HUES48 (cell line): ENCODE data around the gene PNMA6E.
"Not testable (repeated sequence)": the region's sequence is repeated elsewhere in the genome, so short reads cannot be mapped to it uniquely, and the experiment has no call there.

ENCODE experiments used
- H3K27ac ChIP-seq: one replicate; pipeline ENCODE4 v1.7.0; 2013; ENCODE audit warnings: low read depth, low read length, inconsistent platforms
- H3K27me3 ChIP-seq: 2 replicates; pipeline ENCODE4 v1.6.1; 2013; ENCODE audit warnings: mild to moderate bottlenecking, low read length; ENCODE audit not compliant: control insufficient read depth, insufficient read depth
- H3K36me3 ChIP-seq: 2 replicates; pipeline ENCODE4 v1.6.1; 2013; ENCODE audit warnings: low read length; ENCODE audit not compliant: control insufficient read depth, insufficient read depth
- H3K4me1 ChIP-seq: 2 replicates; pipeline ENCODE4 v1.6.1; 2013; ENCODE audit warnings: mild to moderate bottlenecking, low read length; ENCODE audit not compliant: control insufficient read depth, insufficient read depth
- H3K4me3 ChIP-seq: 2 replicates; pipeline ENCODE4 v1.5.1; 2013; ENCODE audit warnings: mild to moderate bottlenecking, low read depth, low read length
- H3K9ac ChIP-seq: 2 replicates; pipeline ENCODE4 v1.6.1; 2013; ENCODE audit warnings: mild to moderate bottlenecking, low read depth, low read length, moderate library complexity
- H3K9me3 ChIP-seq: 2 replicates; pipeline ENCODE4 v1.6.1; 2013; ENCODE audit warnings: low read length; ENCODE audit not compliant: control insufficient read depth, insufficient read depth

PNMA6E gene

DNA sequence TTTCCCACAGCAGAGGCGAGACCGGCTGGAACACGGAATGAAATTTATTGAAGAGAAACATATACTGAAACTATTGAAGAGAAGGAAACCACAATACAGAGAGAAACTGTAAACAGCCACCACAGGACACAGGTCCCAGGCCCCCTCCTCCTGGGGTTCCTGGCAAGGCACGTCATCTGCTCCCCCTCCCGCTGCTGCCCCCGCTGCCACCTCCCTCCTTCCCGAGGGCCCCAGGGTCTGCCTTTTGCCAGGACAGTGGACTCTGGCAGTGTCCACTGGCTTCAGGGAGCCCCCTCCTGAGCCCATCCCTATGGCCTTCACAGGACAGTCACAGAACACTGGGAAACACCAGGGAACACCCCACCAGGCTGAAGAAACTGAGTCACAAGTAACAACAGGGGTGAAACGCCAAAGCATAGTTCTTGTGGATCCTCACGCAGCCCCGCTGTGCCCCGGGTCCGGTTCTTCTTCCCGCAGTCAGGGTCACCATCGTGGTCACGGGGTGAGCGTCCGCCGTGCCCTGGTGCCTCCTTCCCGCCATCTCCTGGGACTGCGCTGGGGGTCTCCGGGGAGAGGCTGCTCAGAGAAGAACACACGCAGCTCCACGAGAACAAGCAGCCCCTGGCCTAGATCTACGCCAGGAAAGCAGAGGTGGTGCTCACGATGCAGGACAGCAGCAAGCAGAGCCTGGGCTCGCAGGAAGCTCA, 5.4 kb downstream of the PNMA6E start:
- no peak overlapping the region for H3K27ac ChIP-seq
- H3K4me1 ChIP-seq: no peaks in the 10 kb centered on the region
- no peaks in the 10 kb centered on the region for H3K36me3 ChIP-seq
- no peak overlapping the region for H3K4me3 ChIP-seq
- H3K9me3 ChIP-seq: peaks cover 51% of the 10 kb centered on the region
- H3K9ac ChIP-seq: no peak overlapping the region
- H3K27me3 ChIP-seq: no peaks in the 10 kb centered on the region

DNA sequence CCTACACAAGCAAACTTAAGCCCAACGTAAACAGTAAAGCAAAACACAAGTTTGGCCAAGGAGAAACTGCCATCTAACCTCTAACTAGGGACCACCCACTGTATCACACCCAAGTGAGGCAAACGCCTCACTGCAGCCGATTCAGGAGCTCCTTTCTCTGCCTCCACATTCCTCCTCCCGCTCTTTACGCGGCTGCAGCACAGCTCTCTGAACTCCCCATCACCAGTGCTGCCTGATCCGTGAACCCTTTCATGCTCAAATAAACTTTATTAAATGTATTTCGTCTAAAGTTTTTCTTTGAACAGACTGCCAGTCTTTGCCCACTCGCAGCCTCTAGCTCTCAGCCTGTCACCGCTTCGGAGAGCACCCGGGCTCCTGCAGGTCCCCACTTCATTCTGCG, 6.5 kb downstream of the PNMA6E start:
- no peak overlapping the region for H3K27ac ChIP-seq
- H3K36me3 ChIP-seq: no peaks in the 10 kb centered on the region
- peaks cover 57% of the 10 kb centered on the region for H3K9me3 ChIP-seq
- no peak overlapping the region for H3K9ac ChIP-seq
- no peaks in the 10 kb centered on the region for H3K4me1 ChIP-seq
- no peaks in the 10 kb centered on the region for H3K27me3 ChIP-seq
- no peak overlapping the region for H3K4me3 ChIP-seq

DNA sequence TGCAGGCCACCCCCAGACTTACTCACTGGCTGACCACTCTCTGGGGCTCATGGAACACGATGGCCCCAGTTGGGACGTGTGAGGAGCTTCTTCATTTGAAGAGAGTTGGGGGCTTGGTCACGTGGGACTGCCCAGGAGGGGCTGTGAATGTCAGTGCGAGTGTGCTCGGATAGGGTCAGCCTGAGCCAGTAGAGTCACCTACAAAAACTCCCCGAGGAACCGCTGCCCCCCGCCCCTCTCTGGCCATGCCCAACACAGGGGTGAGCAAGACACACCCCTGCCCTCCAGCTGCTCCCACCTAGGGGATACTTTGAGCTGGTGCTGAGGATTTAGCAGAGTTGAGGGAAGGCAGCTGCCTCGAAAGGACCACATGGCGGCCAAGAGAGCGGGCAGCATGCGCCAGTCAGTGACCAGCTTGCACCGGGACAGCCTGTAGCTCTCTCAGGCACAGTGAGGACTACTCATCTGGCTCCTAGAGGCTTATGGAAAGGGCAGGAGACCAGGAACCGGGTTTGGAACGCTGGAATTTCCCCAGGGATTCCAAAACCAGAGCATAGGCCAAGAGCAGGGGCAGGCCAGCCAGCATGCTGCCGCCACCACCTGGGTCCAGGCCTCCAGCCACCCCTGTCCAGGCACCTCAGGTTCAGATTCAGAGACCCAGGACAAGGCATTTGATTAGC, 8.4 kb downstream of the PNMA6E start:
- no peaks in the 10 kb centered on the region for H3K36me3 ChIP-seq
- peaks cover 58% of the 10 kb centered on the region for H3K9me3 ChIP-seq
- no peak overlapping the region for H3K4me3 ChIP-seq
- H3K27ac ChIP-seq: no peak overlapping the region
- H3K9ac ChIP-seq: no peak overlapping the region
- no peaks in the 10 kb centered on the region for H3K27me3 ChIP-seq
- H3K4me1 ChIP-seq: no peaks in the 10 kb centered on the region

DNA sequence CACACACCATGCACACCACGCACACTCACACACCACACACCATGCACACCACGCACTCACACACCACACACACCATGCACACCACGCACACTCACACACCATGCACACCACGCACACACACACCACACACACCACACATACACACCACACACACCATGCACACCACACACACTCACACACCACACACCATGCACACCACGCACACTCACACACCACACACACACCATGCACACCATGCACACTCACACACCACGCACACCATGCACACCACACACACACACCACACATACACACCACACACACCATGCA, 11.7 kb downstream of the PNMA6E start:
- not testable (repeated sequence) for H3K36me3 ChIP-seq, H3K27me3 ChIP-seq, H3K4me3 ChIP-seq, H3K9ac ChIP-seq, H3K27ac ChIP-seq, H3K4me1 ChIP-seq
- H3K9me3 ChIP-seq: peaks cover 78% of the 10 kb centered on the region

DNA sequence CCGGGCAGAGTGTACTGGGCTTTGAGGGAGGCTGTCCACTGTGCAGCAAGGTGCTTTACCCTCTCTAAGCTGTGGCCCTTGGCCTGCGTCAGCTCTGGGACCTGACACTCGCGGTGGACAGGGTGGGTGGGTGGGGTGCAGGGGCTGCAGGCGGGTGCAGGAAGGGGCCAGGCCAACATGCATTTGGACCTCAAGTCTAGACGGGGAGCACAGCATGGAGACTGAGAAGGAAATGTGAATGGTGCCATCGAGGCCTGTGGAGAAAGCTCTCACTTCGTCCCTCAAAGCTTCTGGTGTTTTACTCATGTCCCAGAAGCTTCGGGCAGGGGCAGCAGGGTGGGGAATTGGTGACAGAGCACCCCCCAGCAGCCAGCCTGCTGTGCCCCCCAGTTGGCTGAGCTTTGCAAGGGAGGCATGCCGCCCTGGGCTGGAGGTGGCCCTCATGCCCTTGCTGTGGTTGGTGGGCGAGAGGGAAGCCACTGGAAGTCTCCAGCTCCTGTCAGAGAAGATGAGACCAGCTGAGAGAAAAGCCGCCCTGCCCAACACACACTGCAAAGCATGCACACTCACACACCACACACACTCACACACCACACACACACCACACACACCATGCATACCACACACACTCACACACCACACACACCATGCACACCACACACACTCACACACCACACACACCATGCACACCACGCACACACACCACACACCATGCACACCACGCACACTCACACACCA, 12.3 kb downstream of the PNMA6E start:
- Histone ChIP-seq H3K9me3 (peaks cover 79% of the 10 kb centered on the region), H3K9ac (no peak overlapping the region), H3K4me1 (no peaks in the 10 kb centered on the region), H3K36me3 (no peaks in the 10 kb centered on the region), H3K27ac (no peak overlapping the region), H3K4me3 (no peak overlapping the region), H3K27me3 (no peaks in the 10 kb centered on the region)

DNA sequence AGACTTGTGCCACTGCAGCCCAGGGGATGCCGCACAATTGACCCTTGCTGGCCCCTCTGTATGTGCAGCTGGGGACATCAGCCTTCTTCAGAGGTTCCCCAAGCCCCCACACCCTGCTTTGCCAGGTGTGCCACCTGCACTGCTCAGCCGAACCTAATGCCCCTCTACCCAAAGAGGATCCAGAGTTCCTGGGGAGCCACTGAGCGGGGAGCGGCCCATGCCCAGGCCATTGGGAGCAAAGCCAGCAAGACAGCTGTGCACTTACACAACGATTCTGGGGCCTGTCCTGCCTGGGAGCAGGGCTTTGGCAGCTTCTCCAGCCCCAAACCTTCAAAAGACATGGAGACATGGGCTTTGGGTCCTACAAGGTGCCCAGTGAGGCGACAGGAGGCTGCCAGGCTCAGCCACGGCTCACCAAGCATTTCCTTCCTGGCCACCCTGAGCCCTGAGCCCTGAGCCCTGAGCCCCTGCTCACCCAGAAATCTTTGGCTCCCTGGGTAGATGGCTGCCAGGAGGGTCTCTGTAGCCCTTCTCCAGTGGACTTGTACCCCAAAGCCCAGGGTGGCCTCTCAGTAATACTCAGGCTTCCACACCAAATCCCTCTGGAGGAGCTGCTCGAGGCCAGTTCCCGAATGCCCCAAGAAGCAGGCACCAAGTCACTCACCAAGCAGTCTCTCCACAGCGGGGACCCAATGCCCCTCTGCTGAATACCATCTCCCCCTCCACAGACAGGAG, 13.0 kb downstream of the PNMA6E start:
- Histone ChIP-seq H3K36me3 (no peaks in the 10 kb centered on the region), H3K27me3 (no peaks in the 10 kb centered on the region), H3K9ac (no peak overlapping the region), H3K4me1 (no peaks in the 10 kb centered on the region), H3K4me3 (no peak overlapping the region), H3K9me3 (peaks cover 79% of the 10 kb centered on the region), H3K27ac (no peak overlapping the region)

DNA sequence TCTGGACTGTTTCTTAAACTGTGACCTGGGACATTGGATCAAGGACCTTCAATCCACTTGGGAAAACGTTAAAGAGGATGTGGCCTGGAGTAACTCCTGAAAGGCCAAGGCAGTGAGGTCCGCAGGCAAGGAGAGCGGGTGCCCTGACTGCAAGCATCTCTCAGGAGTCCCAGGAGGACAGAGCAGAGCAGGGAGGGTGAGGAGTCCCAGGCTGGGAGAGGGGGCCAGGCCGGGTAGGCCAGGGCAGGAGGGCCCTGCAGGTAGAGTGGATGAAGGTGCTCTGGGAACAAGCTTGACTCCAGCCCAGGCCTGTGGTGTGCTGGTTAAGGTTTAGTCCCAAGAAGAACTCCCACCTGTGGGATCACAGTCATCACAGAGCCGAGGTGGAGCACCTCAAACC, 13.8 kb downstream of the PNMA6E start:
- no peaks in the 10 kb centered on the region for H3K4me1 ChIP-seq
- no peak overlapping the region for H3K27ac ChIP-seq
- H3K36me3 ChIP-seq: no peaks in the 10 kb centered on the region
- H3K9me3 ChIP-seq: peaks cover 80% of the 10 kb centered on the region
- H3K9ac ChIP-seq: no peak overlapping the region
- H3K4me3 ChIP-seq: no peak overlapping the region
- H3K27me3 ChIP-seq: no peaks in the 10 kb centered on the region

DNA sequence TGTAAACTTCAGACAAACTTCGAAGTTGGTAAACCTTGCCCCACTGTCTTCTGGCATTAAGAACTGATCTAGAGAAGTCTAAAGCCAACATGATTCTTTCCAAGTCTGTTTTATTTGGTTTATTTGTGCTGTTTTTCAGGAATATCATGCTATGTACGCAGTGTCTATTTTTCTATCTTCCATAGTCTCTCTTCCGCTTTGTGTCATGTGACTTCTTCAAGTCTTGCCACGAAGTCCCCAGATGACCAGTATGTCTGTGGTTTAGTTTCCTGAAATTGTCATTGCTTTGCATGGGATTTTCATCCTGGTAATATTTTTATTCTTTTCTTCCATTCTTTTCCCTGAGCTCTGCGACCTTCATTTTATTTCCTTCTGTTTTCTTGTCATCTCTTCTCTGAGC, 15.1 kb downstream of the PNMA6E start:
- no peaks in the 10 kb centered on the region for H3K27me3 ChIP-seq
- H3K4me1 ChIP-seq: no peaks in the 10 kb centered on the region
- H3K36me3 ChIP-seq: no peaks in the 10 kb centered on the region
- peaks cover 81% of the 10 kb centered on the region for H3K9me3 ChIP-seq
- H3K4me3 ChIP-seq: no peak overlapping the region
- no peak overlapping the region for H3K9ac ChIP-seq
- H3K27ac ChIP-seq: no peak overlapping the region

DNA sequence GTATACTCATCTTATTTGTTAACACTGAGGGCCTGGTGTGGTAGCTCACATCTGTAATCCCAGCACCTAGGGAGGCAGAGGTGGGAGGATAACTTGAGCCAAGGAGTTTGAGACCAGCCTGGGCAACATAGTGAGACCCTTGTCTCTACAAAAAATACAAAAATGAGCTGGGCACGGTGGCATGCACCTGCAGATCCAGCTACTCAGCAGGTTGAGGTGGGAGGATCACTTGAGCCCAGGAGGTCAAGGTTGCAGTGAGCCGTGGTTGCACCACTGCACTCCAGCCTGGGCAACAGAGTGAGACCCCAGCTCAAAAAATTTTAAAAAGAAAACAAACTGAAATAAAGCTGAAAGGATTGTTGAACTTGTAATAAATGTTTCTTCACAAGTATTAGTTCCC, 16.2 kb downstream of the PNMA6E start:
- not testable (repeated sequence) for H3K27ac ChIP-seq, H3K36me3 ChIP-seq, H3K4me1 ChIP-seq, H3K27me3 ChIP-seq, H3K4me3 ChIP-seq, H3K9ac ChIP-seq
- peaks cover 81% of the 10 kb centered on the region for H3K9me3 ChIP-seq

DNA sequence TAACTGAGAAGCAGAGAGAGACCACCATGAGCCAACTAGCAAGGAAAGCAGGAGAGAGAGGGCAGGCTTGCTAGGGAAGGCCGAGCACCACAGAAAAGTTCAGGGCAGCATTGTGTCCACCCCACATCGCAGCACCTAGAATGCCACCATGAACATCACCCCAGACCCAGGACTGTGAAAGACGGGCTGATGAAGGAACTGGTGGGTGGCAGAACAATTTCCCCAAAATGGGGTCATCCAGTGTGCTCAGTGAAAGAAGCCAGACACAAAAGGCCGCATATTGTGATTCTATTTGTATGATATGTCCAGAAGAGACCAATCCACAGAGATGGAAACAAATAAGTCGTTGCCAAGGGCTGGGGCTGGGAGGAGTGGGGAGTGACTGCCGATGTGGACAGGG, 16.8 kb downstream of the PNMA6E start:
- Histone ChIP-seq H3K9me3 (peaks cover 80% of the 10 kb centered on the region), H3K27ac (no peak overlapping the region), H3K36me3 (no peaks in the 10 kb centered on the region), H3K9ac (no peak overlapping the region), H3K27me3 (no peaks in the 10 kb centered on the region), H3K4me1 (no peaks in the 10 kb centered on the region), H3K4me3 (no peak overlapping the region)
